GM18526 (cell line): ENCODE results near the gene CCDC102B.

ENCODE experiments used
- POLR2A ChIP-seq: IDR thresholded peaks from 3 replicates; pipeline ENCODE4 v1.6.1; 2011; ENCODE audit not compliant: insufficient read length; ENCODE audit errors: extremely low read depth

CCDC102B gene

GRCh38 chr18:68979737-68980136 is 181.9 kb downstream of the CCDC102B start:
- no peak for TF ChIP-seq POLR2A

GRCh38 chr18:68983126-68983525 is 185.2 kb downstream of the CCDC102B start:
- no peak for TF ChIP-seq POLR2A

GRCh38 chr18:68984342-68984741 is 186.5 kb downstream of the CCDC102B start:
- TF ChIP-seq POLR2A, result no peak

GRCh38 chr18:68985172-68985820 is 187.4 kb downstream of the CCDC102B start:
- no peak for TF ChIP-seq POLR2A

GRCh38 chr18:68991286-68991685 is 193.4 kb downstream of the CCDC102B start:
- no peak for TF ChIP-seq POLR2A

- no peak for TF ChIP-seq POLR2A
These were observed 195.0 kb downstream of the CCDC102B start for GRCh38 chr18:68992719-68993482.

- no peak for TF ChIP-seq POLR2A
These were observed 197.8 kb downstream of the CCDC102B start for GRCh38 chr18:68995675-68996074.

GRCh38 chr18:68997845-68998244 is 200.0 kb downstream of the CCDC102B start:
- TF ChIP-seq POLR2A, result no peak

- TF ChIP-seq POLR2A, result no peak
These were observed 202.5 kb downstream of the CCDC102B start for GRCh38 chr18:69000366-69000765.

- TF ChIP-seq POLR2A, result no peak
These were observed 204.4 kb downstream of the CCDC102B start for GRCh38 chr18:69002233-69002632.

- TF ChIP-seq POLR2A, result no peak
These were observed 210.7 kb downstream of the CCDC102B start for GRCh38 chr18:69008538-69008937.

GRCh38 chr18:69021211-69021805 is 223.4 kb downstream of the CCDC102B start:
- no peak for TF ChIP-seq POLR2A

GRCh38 chr18:69022426-69022825 is 224.5 kb downstream of the CCDC102B start:
- TF ChIP-seq POLR2A, result no peak

GRCh38 chr18:69031571-69031970 is 233.7 kb downstream of the CCDC102B start:
- TF ChIP-seq POLR2A, result no peak

- no peak for TF ChIP-seq POLR2A
These were observed 234.1 kb downstream of the CCDC102B start for GRCh38 chr18:69032009-69032408.

- TF ChIP-seq POLR2A, result no peak
These were observed 237.9 kb downstream of the CCDC102B start for GRCh38 chr18:69035756-69036155.

- TF ChIP-seq POLR2A, result no peak
These were observed 246.3 kb downstream of the CCDC102B start for GRCh38 chr18:69044215-69044614.

- TF ChIP-seq POLR2A, result no peak
These were observed 266.2 kb downstream of the CCDC102B start for GRCh38 chr18:69064063-69064462.
